Sigmoid colon (tissue), 4 donors: Measurements from ENCODE around the gene CHRM4.
"Not testable (repeated sequence)": the region's sequence is repeated elsewhere in the genome, so short reads cannot be mapped to it uniquely, and the experiment has no call there.

Experiments
- EP300 ChIP-seq, 4 donors: sonication (generic); formaldehyde crosslinking; IDR thresholded peaks; one replicate each; pipeline ENCODE4 v1.6.1; 2017; ENCODE audit warnings: antibody characterized with exemption in 4 of 4
- POLR2AphosphoS5 ChIP-seq, 4 donors: sonication (generic); formaldehyde crosslinking; IDR thresholded peaks; one replicate each; pipeline ENCODE4 v1.6.1; 2017; ENCODE audit warnings: antibody characterized with exemption in 4 of 4
- TF ChIP-seq, protein P1 (sequence below), 4 experiments: fragments of 450-650 bp in 3 of 4; fragments of 200-600 bp in 1 of 4; IDR thresholded peaks; one replicate each; pipeline ENCODE4 v1.5.1; 2016 to 2019; ENCODE audit warnings: antibody characterized with exemption in 4 of 4, mild to moderate bottlenecking in 3 of 4, moderate library complexity in 2 of 4

DNA sequence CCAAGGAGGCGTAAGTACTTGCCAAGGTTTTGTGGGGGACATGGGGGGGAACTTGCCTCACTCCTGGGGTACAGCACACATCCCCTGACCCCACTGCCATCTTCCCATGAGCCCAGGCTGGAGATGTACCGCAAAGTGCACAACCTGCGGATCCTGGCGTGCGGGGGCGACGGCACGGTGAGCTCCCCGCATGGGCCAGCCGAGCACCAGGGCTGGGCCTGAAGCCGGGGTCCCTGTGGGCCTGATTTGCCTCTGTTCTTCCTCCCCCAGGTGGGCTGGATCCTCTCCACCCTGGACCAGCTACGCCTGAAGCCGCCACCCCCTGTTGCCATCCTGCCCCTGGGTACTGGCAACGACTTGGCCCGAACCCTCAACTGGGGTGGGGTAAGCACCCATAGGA is 19.1 kb downstream of the CHRM4 start:
- not testable (repeated sequence) for TF ChIP-seq POLR2AphosphoS5, EP300 (IDR thresholded peaks at IDR 0.05)
- TF ChIP-seq, protein P1, sequence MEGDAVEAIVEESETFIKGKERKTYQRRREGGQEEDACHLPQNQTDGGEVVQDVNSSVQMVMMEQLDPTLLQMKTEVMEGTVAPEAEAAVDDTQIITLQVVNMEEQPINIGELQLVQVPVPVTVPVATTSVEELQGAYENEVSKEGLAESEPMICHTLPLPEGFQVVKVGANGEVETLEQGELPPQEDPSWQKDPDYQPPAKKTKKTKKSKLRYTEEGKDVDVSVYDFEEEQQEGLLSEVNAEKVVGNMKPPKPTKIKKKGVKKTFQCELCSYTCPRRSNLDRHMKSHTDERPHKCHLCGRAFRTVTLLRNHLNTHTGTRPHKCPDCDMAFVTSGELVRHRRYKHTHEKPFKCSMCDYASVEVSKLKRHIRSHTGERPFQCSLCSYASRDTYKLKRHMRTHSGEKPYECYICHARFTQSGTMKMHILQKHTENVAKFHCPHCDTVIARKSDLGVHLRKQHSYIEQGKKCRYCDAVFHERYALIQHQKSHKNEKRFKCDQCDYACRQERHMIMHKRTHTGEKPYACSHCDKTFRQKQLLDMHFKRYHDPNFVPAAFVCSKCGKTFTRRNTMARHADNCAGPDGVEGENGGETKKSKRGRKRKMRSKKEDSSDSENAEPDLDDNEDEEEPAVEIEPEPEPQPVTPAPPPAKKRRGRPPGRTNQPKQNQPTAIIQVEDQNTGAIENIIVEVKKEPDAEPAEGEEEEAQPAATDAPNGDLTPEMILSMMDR (IDR thresholded peaks at IDR 0.05) = not testable (repeated sequence)
